Measurements from ENCODE around the gene GRIK3.

DNA sequence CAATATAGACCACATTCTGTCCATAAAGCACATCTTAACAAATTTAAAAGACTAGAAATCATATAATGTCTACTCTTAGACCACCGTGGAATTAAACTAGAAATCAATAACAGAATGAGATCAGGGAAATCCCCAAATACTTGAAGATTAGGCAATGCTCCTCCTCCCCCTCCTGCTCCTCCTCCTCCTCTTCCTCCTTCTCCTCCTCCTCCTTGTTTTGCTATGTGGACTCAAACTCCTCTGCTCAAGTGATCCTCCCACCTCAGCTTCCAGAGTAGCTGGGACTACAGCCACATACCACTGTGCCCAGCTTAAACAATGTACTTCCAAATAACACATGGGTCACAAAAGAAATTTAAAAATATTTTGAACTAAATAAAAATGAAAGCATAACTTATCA lies 134.2 kb downstream of the GRIK3 start:
- no peak for TF ChIP-seq POLR2A (IDR thresholded peaks at IDR 0.05)
- TF ChIP-seq, protein P1, sequence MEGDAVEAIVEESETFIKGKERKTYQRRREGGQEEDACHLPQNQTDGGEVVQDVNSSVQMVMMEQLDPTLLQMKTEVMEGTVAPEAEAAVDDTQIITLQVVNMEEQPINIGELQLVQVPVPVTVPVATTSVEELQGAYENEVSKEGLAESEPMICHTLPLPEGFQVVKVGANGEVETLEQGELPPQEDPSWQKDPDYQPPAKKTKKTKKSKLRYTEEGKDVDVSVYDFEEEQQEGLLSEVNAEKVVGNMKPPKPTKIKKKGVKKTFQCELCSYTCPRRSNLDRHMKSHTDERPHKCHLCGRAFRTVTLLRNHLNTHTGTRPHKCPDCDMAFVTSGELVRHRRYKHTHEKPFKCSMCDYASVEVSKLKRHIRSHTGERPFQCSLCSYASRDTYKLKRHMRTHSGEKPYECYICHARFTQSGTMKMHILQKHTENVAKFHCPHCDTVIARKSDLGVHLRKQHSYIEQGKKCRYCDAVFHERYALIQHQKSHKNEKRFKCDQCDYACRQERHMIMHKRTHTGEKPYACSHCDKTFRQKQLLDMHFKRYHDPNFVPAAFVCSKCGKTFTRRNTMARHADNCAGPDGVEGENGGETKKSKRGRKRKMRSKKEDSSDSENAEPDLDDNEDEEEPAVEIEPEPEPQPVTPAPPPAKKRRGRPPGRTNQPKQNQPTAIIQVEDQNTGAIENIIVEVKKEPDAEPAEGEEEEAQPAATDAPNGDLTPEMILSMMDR (IDR thresholded peaks at IDR 0.05): no peak

All from right lobe of liver (tissue), 4 donors.